Measurements from ENCODE around the gene COL16A1.

The COL16A1 gene

GRCh38 chr1:31640179-31640578, 63.6 kb downstream of the COL16A1 start:
- no peak for DNase-seq (ENCODE audit: low spot score)
- TF ChIP-seq, protein P1, sequence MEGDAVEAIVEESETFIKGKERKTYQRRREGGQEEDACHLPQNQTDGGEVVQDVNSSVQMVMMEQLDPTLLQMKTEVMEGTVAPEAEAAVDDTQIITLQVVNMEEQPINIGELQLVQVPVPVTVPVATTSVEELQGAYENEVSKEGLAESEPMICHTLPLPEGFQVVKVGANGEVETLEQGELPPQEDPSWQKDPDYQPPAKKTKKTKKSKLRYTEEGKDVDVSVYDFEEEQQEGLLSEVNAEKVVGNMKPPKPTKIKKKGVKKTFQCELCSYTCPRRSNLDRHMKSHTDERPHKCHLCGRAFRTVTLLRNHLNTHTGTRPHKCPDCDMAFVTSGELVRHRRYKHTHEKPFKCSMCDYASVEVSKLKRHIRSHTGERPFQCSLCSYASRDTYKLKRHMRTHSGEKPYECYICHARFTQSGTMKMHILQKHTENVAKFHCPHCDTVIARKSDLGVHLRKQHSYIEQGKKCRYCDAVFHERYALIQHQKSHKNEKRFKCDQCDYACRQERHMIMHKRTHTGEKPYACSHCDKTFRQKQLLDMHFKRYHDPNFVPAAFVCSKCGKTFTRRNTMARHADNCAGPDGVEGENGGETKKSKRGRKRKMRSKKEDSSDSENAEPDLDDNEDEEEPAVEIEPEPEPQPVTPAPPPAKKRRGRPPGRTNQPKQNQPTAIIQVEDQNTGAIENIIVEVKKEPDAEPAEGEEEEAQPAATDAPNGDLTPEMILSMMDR (IDR thresholded peaks at IDR 0.05; ENCODE audit: extremely low read depth, missing control alignments), result no peak

GRCh38 chr1:31639543-31639942, 64.3 kb downstream of the COL16A1 start:
- no peak for DNase-seq (ENCODE audit: low spot score)
- TF ChIP-seq, protein P1 (IDR thresholded peaks at IDR 0.05; ENCODE audit: extremely low read depth, missing control alignments), result no peak

DNA sequence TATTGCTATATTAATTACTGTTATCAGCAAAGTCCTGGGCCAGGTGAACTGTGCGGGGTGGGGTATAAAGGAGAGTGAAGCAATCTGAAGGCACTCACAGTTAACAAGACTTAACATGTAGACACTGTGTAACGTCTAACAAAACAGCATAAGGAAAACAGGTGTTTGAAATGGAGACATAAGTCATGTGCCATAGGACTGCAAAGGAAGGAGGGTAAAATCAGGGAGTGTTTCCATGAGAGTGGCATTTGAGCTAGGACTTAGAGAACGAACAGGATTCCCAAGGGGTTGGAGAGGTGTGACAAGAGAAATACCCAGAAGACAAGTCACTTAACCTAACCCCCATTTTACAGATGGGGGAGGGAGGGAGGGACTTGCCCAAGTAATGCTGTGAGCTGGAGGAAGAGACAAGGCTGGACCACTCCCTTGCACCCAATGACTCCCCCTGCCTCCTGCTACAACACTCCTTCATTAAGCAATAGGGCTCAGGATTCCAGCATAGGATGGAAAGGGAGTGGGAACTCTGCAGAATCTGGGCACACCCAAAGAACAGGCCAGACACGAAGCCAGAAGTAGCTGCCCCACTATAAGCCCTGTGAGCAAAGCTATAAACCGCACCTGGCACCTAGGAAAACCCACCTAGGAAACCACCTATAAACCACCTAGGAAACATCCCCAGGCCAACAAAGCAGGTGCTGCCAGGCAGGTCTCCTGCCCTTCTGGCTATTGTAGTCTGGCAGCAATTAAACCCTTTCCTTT, 65.7 kb downstream of the COL16A1 start:
- DNase-seq (ENCODE audit: low spot score), result no peak
- TF ChIP-seq, protein P1 (IDR thresholded peaks at IDR 0.05; ENCODE audit: extremely low read depth, missing control alignments), result no peak

- no peak for DNase-seq (ENCODE audit: low spot score)
- TF ChIP-seq, protein P1 (IDR thresholded peaks at IDR 0.05; ENCODE audit: extremely low read depth, missing control alignments), result no peak
Observed at GRCh38 chr1:31633117-31633516, 70.7 kb downstream of the COL16A1 start.

GRCh38 chr1:31632649-31633048, 71.2 kb downstream of the COL16A1 start:
- TF ChIP-seq, protein P1 (IDR thresholded peaks at IDR 0.05; ENCODE audit: extremely low read depth, missing control alignments), result no peak
- no peak for DNase-seq (ENCODE audit: low spot score)

GRCh38 chr1:31628931-31629556, 74.8 kb downstream of the COL16A1 start:
- no peak for DNase-seq (ENCODE audit: low spot score)
- TF ChIP-seq, protein P1 (IDR thresholded peaks at IDR 0.05; ENCODE audit: extremely low read depth, missing control alignments), result no peak

- no peak for DNase-seq (ENCODE audit: low spot score)
- TF ChIP-seq, protein P1 (IDR thresholded peaks at IDR 0.05; ENCODE audit: extremely low read depth, missing control alignments), result no peak
Observed at GRCh38 chr1:31627930-31628559, 75.8 kb downstream of the COL16A1 start.

All from GM20000 (cell line).